ENCODE data around the gene CPED1. TPM values are rescaled to one million over a fixed set of nuclear protein-coding genes. Genes with fewer than 3 reads are reported as not detected.

CPED1 gene
- total RNA-seq, 1 experiment from 2014 or later = 0.13 TPM

GRCh38 chr7:121151774-121152221, 163.3 kb downstream of the CPED1 start:
- no peaks in the 10 kb centered on the region for H3K79me2 ChIP-seq (ENCODE audit: insufficient read depth, low read length)
- Mint-ChIP-seq H3K27me3 (ENCODE audit: low read depth) (no peaks in the 10 kb centered on the region), H3K36me3 (ENCODE audit: insufficient read depth in 1 of 3, low read depth in 3 of 3) (no peaks in the 10 kb centered on the region), H3K27ac (no peak overlapping the region), H3K9me3 (no peaks in the 10 kb centered on the region), H3K4me3 (no peak overlapping the region), H3K4me1 (no peaks in the 10 kb centered on the region)
- H2BK15ac ChIP-seq (ENCODE audit: low read depth, low read length) = no peak overlapping the region
- no peak for DNase-seq
- H3K14ac ChIP-seq (ENCODE audit: insufficient read depth, low read length) = no peak overlapping the region
- WGBS (ENCODE audit: extremely low coverage, insufficient read length, low lambda C conversion rate) = no CpG with 5 or more reads among the region's 2 CpGs
- H2BK20ac ChIP-seq (ENCODE audit: low read depth, low read length, poor library complexity, severe bottlenecking) = no peak overlapping the region
- no peak overlapping the region for H3K56ac ChIP-seq (ENCODE audit: insufficient read length, low read depth, low read length)
- no peaks in the 10 kb centered on the region for H3K23me2 ChIP-seq (ENCODE audit: insufficient read length, low read depth, low read length, poor library complexity, severe bottlenecking)
- no peak overlapping the region for H4K8ac ChIP-seq (replicated peaks; ENCODE audit: insufficient read length, low read depth, low read length)
- H3K79me1 ChIP-seq (ENCODE audit: insufficient read depth, low read depth, low read length, poor library complexity, severe bottlenecking) = no peaks in the 10 kb centered on the region
- H3K4me2 ChIP-seq (ENCODE audit: insufficient read depth, insufficient read length, low read length) = no peak overlapping the region
- H3K27ac ChIP-seq (ENCODE audit: insufficient read length, low read depth, low read length) = no peak overlapping the region
- H3K23ac ChIP-seq (ENCODE audit: insufficient read length, low read depth, low read length) = no peak overlapping the region
- H4K20me1 ChIP-seq (ENCODE audit: control insufficient read depth, insufficient read depth, insufficient read length) = no peaks in the 10 kb centered on the region
- no peak overlapping the region for H3K9ac ChIP-seq (ENCODE audit: extremely low read depth, insufficient read length, low read length)
- no peak overlapping the region for H2AK5ac ChIP-seq (ENCODE audit: insufficient read length, low read length)
- H3K18ac ChIP-seq (ENCODE audit: insufficient read length, low read depth, low read length) = no peak overlapping the region
- no peaks in the 10 kb centered on the region for H3K9me3 ChIP-seq (ENCODE audit: control insufficient read depth, low read depth, low read length)
- no peak overlapping the region for H2BK12ac ChIP-seq (ENCODE audit: insufficient read length, low read depth, low read length)
- no peak overlapping the region for H2BK120ac ChIP-seq (ENCODE audit: low read depth, low read length, poor library complexity, severe bottlenecking)
- H3K27me3 ChIP-seq (ENCODE audit: insufficient read depth, low read length) = no peaks in the 10 kb centered on the region
- no peak overlapping the region for H3T11ph ChIP-seq (ENCODE audit: low read length)
- no peak overlapping the region for H4K5ac ChIP-seq (ENCODE audit: insufficient read length, low read depth, low read length)
- TF ChIP-seq, protein P1, sequence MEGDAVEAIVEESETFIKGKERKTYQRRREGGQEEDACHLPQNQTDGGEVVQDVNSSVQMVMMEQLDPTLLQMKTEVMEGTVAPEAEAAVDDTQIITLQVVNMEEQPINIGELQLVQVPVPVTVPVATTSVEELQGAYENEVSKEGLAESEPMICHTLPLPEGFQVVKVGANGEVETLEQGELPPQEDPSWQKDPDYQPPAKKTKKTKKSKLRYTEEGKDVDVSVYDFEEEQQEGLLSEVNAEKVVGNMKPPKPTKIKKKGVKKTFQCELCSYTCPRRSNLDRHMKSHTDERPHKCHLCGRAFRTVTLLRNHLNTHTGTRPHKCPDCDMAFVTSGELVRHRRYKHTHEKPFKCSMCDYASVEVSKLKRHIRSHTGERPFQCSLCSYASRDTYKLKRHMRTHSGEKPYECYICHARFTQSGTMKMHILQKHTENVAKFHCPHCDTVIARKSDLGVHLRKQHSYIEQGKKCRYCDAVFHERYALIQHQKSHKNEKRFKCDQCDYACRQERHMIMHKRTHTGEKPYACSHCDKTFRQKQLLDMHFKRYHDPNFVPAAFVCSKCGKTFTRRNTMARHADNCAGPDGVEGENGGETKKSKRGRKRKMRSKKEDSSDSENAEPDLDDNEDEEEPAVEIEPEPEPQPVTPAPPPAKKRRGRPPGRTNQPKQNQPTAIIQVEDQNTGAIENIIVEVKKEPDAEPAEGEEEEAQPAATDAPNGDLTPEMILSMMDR (conservative IDR thresholded peaks at IDR 0.05) = no peak
- H3K4ac ChIP-seq (ENCODE audit: low read depth, low read length) = no peak overlapping the region
- H4K91ac ChIP-seq (ENCODE audit: insufficient read length, low read depth, low read length) = no peak overlapping the region
- H2BK5ac ChIP-seq (ENCODE audit: insufficient read length, low read length) = no peak overlapping the region
- H3K4me1 ChIP-seq (ENCODE audit: insufficient read depth, low read length) = no peaks in the 10 kb centered on the region
- no peak overlapping the region for H2AFZ ChIP-seq (ENCODE audit: low read length)

All from H9 (cell line).